Heart left ventricle (tissue), 16 donors: Measurements from ENCODE around the gene PDGFD. TPM values are rescaled to one million over a fixed set of nuclear protein-coding genes. Genes with fewer than 3 reads are reported as not detected.
A peak's percentile ranks its signal among the peaks of the same experiment; 100 is the strongest.

Experiments used
- ATAC-seq, 4 donors: fragments of 200-7000 bp; cut with Tn5 transposase; one replicate each; pipeline ENCODE4 v1.9.1; 2020 to 2022; ENCODE audit warnings: moderate library complexity in 4 of 4, mild to moderate bottlenecking in 3 of 4, moderate number of reproducible peaks in 1 of 4
- DNase-seq, 5 donors: peaks; one replicate each; pipeline ENCODE4 v3.0.0-alpha.2; 2020
- H3K27ac ChIP-seq, 12 donors: fragments of 200-600 bp; sonication (generic) in 4 of 12; one replicate each; pipeline versions ENCODE4 v1.5.0 to v1.8.0; 2016 to 2022; ENCODE audit warnings: mild to moderate bottlenecking in 2 of 12
- H3K27me3 ChIP-seq, 9 donors: fragments of 200-600 bp; sonication (generic) in 2 of 9; one replicate each; pipeline versions ENCODE4 v1.5.1 to v1.8.0; 2016 to 2022; ENCODE audit warnings: mild to moderate bottlenecking in 3 of 9
- H3K36me3 ChIP-seq, 9 donors: fragments of 200-600 bp; sonication (generic) in 2 of 9; one replicate each; pipeline versions ENCODE4 v1.5.0 to v1.8.0; 2018 to 2022; ENCODE audit warnings: mild to moderate bottlenecking in 2 of 9
- H3K4me1 ChIP-seq, 12 donors: fragments of 200-600 bp; sonication (generic) in 4 of 12; one replicate each; pipeline versions ENCODE4 v1.5.0 to v1.8.0; 2016 to 2022; ENCODE audit warnings: mild to moderate bottlenecking in 3 of 12
- H3K4me3 ChIP-seq, 12 donors: fragments of 200-600 bp; sonication (generic) in 4 of 12; one replicate each; pipeline versions ENCODE4 v1.5.0 to v1.8.0; 2017 to 2022; ENCODE audit warnings: mild to moderate bottlenecking in 9 of 12, moderate library complexity in 4 of 12
- H3K9me3 ChIP-seq, 12 donors: fragments of 200-600 bp; sonication (generic) in 4 of 12; one replicate each; pipeline versions ENCODE4 v1.5.0 to v1.8.0; 2016 to 2022; ENCODE audit warnings: mild to moderate bottlenecking in 1 of 12
- CTCF ChIP-seq, 12 donors: fragments of 200-600 bp; sonication (generic) in 4 of 12; IDR thresholded peaks; one replicate each; pipeline versions ENCODE4 v1.5.0 to v1.8.0; 2018 to 2022; ENCODE audit warnings: antibody characterized with exemption in 12 of 12, mild to moderate bottlenecking in 5 of 12
- POLR2A ChIP-seq, 2 donors: fragments of 450-650 bp; IDR thresholded peaks; one replicate each; pipeline ENCODE4 v1.6.1; 2017; ENCODE audit warnings: antibody characterized with exemption in 2 of 2, mild to moderate bottlenecking in 2 of 2, moderate library complexity in 2 of 2
- WGBS, 4 donors: extraction: QIAGEN DNeasy Blood & Tissue Kit in 2 of 4; methylation state at CpG; one replicate each; pipeline versions ENCODE4 v1.1.5 to v1.1.7; 2013 to 2018; 5-methylcytosine and 5-hydroxymethylcytosine counted together
- intact Hi-C, 10 donors: fragments of 100-400 bp; cut with DNase I; formaldehyde crosslinking; loops; one replicate each; pipeline versions ENCODE4 v1.11.1 to v1.14.2; 2022
- polyA plus RNA-seq, 2 donors: library from polyadenylated mRNA; stranded (reverse); fragments of 200-250 nt; gene quantifications; one replicate each; pipeline ENCODE4 v1.2.3, GENCODE V29; 2013
- total RNA-seq, 9 donors: library from RNA; depleted of rRNA in 2 of 9; stranded (reverse); fragments of >200 nt in 2 of 9; fragmentation: NEBNext Ultra II Directional in 3 of 9; extraction: Animal tissue kit (Norgen Biotek cat#: 25700) in 3 of 9; gene quantifications; one replicate each; pipeline versions ENCODE4 v1.1.0 to v1.2.4, GENCODE V29; 2016 to 2023
- donor health status: ischemic (EF 13 %, LVEDD 7.1; RV severe dilation, severe dysfunction).
- donor health status: healthy with polysubstance abuse.
- donor health status: DM: no; HTN: yes; CAD: no.
- donor health status: DM: no; HTN: no; CAD: no.
- donor health status: ischemic (EF 25% LVEDD 6.9; RV normal size, moderate dysfunction).
- donor health status: ischemic (EF 25% LVEDD 5.7; RV mildly dilated, moderate dysfunction).
- donor health status: healthy.
- donor health status: DM: yes; HTN: yes; CAD: no.
- donor health status: ischemic (EF 35%, LVEDD 5.7; RV mildly dilated, moderate dysfunction).
- donor health status: nonischemic (EF 11% LVEDD 7.7; RV severe dilation, severe dysfunction).
- donor health status: DM: yes; HTN: yes; CAD: no.
- donor health status: PGD.
- donor health status: ischemic (EF 29% LVEDD 5.4; RV normal size, mild dysfunction).
- donor health status: nonischemic (EF 23%, LVEDD 6.1; RV moderate dilation, normal function).

The PDGFD gene
- total and polyA plus RNA-seq, 11 donors, result 3.6 to 24.6 (median 15.3) TPM

- DNase-seq (peak in 2 of 5 donors; percentile 11 to 21), ATAC-seq (peak in 2 of 4 donors; percentile 45 to 59)
- intact Hi-C loops, result no loop called here
- H3K4me3 ChIP-seq, result no peak overlapping the region
- no peaks in the 10 kb centered on the region for H3K27me3 ChIP-seq
- H3K27ac ChIP-seq, result peak overlapping the region in 2 of 12 donors; percentile 11 to 37
- peaks cover 0 to 11% (median 0%) of the 10 kb centered on the region in 12 donors for H3K4me1 ChIP-seq
- peaks cover 0 to 13% (median 0%) of the 10 kb centered on the region in 12 donors for H3K9me3 ChIP-seq
- TF ChIP-seq POLR2A (IDR thresholded peaks at IDR 0.05), result no peak
- no peak for TF ChIP-seq CTCF (IDR thresholded peaks at IDR 0.05)
- no peaks in the 10 kb centered on the region for H3K36me3 ChIP-seq
Observed at GRCh38 chr11:104033134-104033533, 130.8 kb downstream of the PDGFD start.

- Histone ChIP-seq H3K4me3 (no peak overlapping the region), H3K4me1 (peaks cover 0 to 7% (median 0%) of the 10 kb centered on the region in 12 donors), H3K27me3 (no peaks in the 10 kb centered on the region), H3K9me3 (peaks cover 0 to 13% (median 0%) of the 10 kb centered on the region in 12 donors), H3K36me3 (no peaks in the 10 kb centered on the region), H3K27ac (no peak overlapping the region)
- no peak for TF ChIP-seq POLR2A (IDR thresholded peaks at IDR 0.05)
- WGBS, 4 donors, result 39 to 57% (median 52%) methylated on average over 3 of the region's 3 CpGs
- DNase-seq (no peak), ATAC-seq (no peak)
- intact Hi-C loops, result no loop called here
Observed at GRCh38 chr11:104028476-104029263, 135.3 kb downstream of the PDGFD start.

- 91 to 98% (median 93%) methylated on average over 2 of the region's 2 CpGs for WGBS, 4 donors
- no peak overlapping the region for H3K4me3 ChIP-seq
- H3K9me3 ChIP-seq, result no peaks in the 10 kb centered on the region
- TF ChIP-seq POLR2A (IDR thresholded peaks at IDR 0.05), result no peak
- TF ChIP-seq CTCF (IDR thresholded peaks at IDR 0.05), result no peak
- no peaks in the 10 kb centered on the region for H3K36me3 ChIP-seq
- no peak for DNase-seq
- ATAC-seq, result no peak
- intact Hi-C loops, result no loop called here
- H3K27ac ChIP-seq, result no peak overlapping the region
- no peaks in the 10 kb centered on the region for H3K27me3 ChIP-seq
- no peaks in the 10 kb centered on the region for H3K4me1 ChIP-seq
Observed at GRCh38 chr11:104024572-104024971, 139.4 kb downstream of the PDGFD start.

- ATAC-seq (no peak), DNase-seq (no peak)
- H3K4me3 ChIP-seq, result no peak overlapping the region
- TF ChIP-seq POLR2A (IDR thresholded peaks at IDR 0.05) (no peak), CTCF (IDR thresholded peaks at IDR 0.05) (no peak)
- intact Hi-C loops, result no loop called here
- H3K27ac ChIP-seq, result no peak overlapping the region
- peaks cover 0 to 1% (median 0%) of the 10 kb centered on the region in 12 donors for H3K4me1 ChIP-seq
- WGBS, 4 donors, result 54 to 76% (median 74%) methylated on average over 3 of the region's 3 CpGs
- H3K27me3 ChIP-seq, result no peaks in the 10 kb centered on the region
- no peaks in the 10 kb centered on the region for H3K36me3 ChIP-seq
- no peaks in the 10 kb centered on the region for H3K9me3 ChIP-seq
Observed at GRCh38 chr11:104015649-104016415, 148.1 kb downstream of the PDGFD start.
